SK-N-SH (cell line): ENCODE results near the gene CRIM1.

Experiments
- CTCF ChIP-seq: fragments of 200-600 bp; sonication (generic); IDR thresholded peaks from 2 replicates; pipeline ENCODE4 v1.6.1; 2017; ENCODE audit warnings: antibody characterized with exemption, mild to moderate bottlenecking, moderate library complexity
- ELF1 ChIP-seq: IDR thresholded peaks from 2 replicates; pipeline ENCODE4 v1.4.0; 2012
- EP300 ChIP-seq, 2 experiments: IDR thresholded peaks; 2 replicates each; pipeline versions ENCODE4 v1.4.0 to v1.6.1; 2012; ENCODE audit warnings: borderline replicate concordance in 1 of 2, low read depth in 1 of 2, low read length in 1 of 2
- IRF3 ChIP-seq: fragments of 150-350 bp; IDR thresholded peaks from 2 replicates; pipeline ENCODE4 v1.6.1; 2016; ENCODE audit warnings: mild to moderate bottlenecking, low read depth, low read length
- MAX ChIP-seq: IDR thresholded peaks from 2 replicates; pipeline ENCODE4 v1.4.0; 2012; ENCODE audit warnings: low read depth
- POLR2AphosphoS5 ChIP-seq: IDR thresholded peaks from 2 replicates; pipeline ENCODE4 v1.6.1; 2012; ENCODE audit warnings: low read depth, low read length
- RCOR1 ChIP-seq: fragments of 150-350 bp; IDR thresholded peaks from 2 replicates; pipeline ENCODE4 v1.6.1; 2017; ENCODE audit warnings: antibody characterized with exemption, low read length
- RFX5 ChIP-seq: IDR thresholded peaks from 2 replicates; pipeline ENCODE4 v1.6.1; 2012; ENCODE audit warnings: mild to moderate bottlenecking, improper control_type of control experiment, low read length
- SIN3A ChIP-seq: IDR thresholded peaks from 2 replicates; pipeline ENCODE4 v1.6.1; 2012; ENCODE audit warnings: low read depth, mild to moderate bottlenecking, low read length, moderate library complexity, borderline replicate concordance
- TAF1 ChIP-seq: IDR thresholded peaks from 2 replicates; pipeline ENCODE4 v1.6.1; 2012; ENCODE audit warnings: low read depth, mild to moderate bottlenecking, low read length, moderate library complexity, borderline replicate concordance
- USF2 ChIP-seq: fragments of 150-350 bp; IDR thresholded peaks from 2 replicates; pipeline ENCODE4 v1.6.1; 2017; ENCODE audit warnings: antibody characterized with exemption, low read length, low read depth, borderline replicate concordance
- YY1 ChIP-seq: IDR thresholded peaks from 2 replicates; pipeline ENCODE4 v1.4.0; 2012; ENCODE audit warnings: low read depth, mild to moderate bottlenecking

GRCh38 chr2:36459725-36460137, 104.2 kb downstream of the CRIM1 start:
- TF ChIP-seq CTCF (peak; percentile 76), EP300 (IDR thresholded peaks at IDR 0.05; ENCODE audit: borderline replicate concordance in 1 of 2, low read depth in 1 of 2, low read length in 1 of 2) (no peak), USF2 (no peak), IRF3 (no peak), YY1 (no peak), SIN3A (peak; percentile 71; the same call in 1 of the 2 replicates), POLR2AphosphoS5 (no peak), RFX5 (no peak), ELF1 (no peak), TAF1 (no peak), MAX (0 out of 2 replicates have a peak, but pooled peaks have one; percentile 21), RCOR1 (no peak)
